GM18873 (cell line): ENCODE results near the gene FAM83D.
A peak's percentile ranks its signal among the peaks of the same experiment; 100 is the strongest.

Experiments
- ATAC-seq: cut with Tn5 transposase; IDR thresholded peaks from one replicate; pipeline ENCODE4 v1.9.1; 2021; ENCODE audit warnings: mild to moderate bottlenecking, moderate library complexity, moderate number of reproducible peaks; ENCODE audit not compliant: unreplicated experiment, low FRiP score

FAM83D gene

DNA sequence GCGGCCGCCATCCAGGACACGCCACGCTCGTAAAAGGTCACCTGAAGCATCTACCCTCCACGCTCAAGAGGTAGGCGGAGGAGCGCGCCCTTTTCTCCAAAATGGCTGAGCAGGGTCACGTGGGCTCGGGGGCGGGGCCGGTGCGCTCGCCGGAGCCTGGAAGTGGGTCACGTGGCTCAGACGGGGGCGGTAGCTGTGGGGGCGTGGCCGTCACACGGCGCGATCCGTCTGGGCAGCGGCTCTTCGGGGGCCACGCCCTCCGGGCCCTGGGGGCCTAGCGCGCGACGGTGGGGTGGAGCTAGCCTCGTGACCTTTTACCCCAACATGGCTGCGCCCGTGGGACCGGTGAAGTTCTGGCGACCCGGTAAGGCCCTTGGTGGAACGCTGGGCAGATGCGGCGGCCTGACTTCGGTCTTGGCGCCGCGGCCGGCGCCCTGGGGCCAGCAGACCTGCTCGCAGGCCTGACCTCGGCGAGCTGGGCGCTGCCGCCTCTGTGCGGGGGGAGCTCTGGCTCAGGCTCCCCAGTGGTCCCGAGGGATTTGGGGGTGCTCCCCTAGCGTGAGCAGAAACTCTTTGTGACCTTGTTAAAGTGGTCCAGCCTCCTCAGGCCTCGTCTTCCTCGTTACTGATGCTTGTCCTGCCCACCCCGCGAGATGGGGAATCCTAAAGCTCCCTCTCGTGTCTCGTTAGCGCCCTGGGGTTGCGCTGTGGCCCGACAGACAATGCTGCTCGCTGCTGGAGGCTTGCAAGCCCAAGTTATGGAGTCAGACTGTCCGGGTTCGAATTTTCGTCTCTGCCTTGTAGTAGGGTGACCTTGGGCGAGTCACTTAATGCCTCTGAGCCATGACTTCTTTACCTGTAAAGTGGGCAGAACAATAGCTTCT lies 36.1 kb downstream of the FAM83D start, which contains the start of gene DHX35:
TSS of gene DHX35 (plus strand) at position 301 of the 884 bp plus-strand sequence. CDS start at position 325, 24 bp downstream.
- peak; percentile 82 for ATAC-seq

GRCh38 chr20:38962928-38963401 lies 36.7 kb downstream of the FAM83D start:
- ATAC-seq: no peak

DNA sequence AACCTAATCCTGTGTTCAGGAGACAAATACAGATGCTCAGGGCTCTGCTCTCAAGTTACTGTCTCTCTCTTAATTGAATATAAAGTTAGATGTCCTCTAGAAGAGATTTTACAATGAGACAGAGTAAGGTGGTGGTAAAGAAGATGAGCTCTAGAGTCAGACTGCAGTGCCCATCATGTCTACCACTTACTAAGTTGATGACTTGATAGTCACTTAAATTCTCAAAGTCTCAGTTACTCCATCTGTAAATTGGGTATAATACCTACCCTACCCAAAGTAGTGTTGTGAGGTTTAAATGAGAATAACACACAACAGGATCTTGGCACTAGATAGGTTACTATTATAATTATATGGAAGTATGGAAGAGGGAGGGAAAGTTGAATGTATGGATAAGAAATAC lies 37.5 kb downstream of the FAM83D start:
- no peak for ATAC-seq

- ATAC-seq: no peak
These were observed 39.0 kb downstream of the FAM83D start for GRCh38 chr20:38965264-38965663.

GRCh38 chr20:38968090-38968489 lies 41.9 kb downstream of the FAM83D start:
- ATAC-seq: no peak

DNA sequence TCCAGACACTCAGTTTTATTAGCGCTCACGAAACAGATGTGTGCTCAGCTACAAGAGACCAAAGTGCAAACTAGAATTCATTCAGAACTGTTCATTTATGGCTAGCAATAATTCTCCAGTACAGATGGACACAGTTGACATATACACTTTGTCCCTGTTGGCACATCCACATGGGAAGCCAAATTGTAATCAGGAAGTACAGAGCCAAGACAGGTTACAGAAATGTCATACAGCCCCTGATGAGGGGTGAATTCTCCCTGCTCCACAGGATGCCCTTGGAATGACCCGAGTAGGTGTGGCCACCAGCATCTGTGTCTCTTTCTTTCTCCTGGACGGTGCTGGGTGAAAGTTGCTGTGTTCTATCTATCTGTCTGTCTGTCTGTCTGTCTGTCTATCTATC lies 43.5 kb downstream of the FAM83D start:
- ATAC-seq: no peak

DNA sequence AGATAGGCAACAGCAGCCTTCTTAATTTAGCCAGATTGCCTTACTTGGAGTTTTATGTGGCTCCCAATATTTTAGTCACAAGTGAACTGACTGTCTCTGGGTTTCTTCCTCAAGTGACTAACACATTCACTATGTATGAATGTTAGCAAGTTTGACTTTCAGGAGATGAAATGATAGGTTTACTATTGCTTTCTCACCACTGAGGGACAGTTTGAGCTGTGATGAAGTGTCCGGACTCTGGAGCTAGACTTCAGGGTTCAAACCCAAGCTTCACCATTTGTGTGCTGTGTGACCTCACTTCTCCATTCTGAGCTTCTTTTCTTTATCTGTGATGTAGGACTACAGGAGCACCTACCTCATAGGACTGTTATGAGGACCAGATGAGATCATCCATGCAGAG lies 44.1 kb downstream of the FAM83D start:
- ATAC-seq: no peak

- no peak for ATAC-seq
These were observed 46.9 kb downstream of the FAM83D start for GRCh38 chr20:38973107-38973506.

GRCh38 chr20:38973645-38974044 lies 47.4 kb downstream of the FAM83D start:
- no peak for ATAC-seq

- no peak for ATAC-seq
These were observed 49.4 kb downstream of the FAM83D start for GRCh38 chr20:38975539-38976120.

DNA sequence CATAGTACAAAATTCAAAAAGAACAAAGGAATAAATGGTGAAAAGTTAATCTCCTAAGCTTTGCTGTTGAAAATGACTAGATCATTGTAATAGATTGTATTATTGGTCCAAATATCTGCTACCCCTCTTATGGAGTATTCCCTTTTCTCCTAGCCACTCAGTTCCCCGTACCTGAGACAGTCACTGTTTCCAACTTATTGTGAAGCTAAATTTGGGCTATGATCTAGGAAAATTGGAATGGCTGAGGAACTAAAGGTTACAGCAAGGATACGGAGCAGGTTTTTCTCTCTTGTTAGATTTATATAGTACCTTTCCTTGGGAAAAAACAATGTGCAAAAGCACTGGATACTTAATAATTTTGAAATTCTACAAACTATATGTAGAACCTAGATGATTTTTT lies 53.2 kb downstream of the FAM83D start:
- no peak for ATAC-seq

- no peak for ATAC-seq
These were observed 53.6 kb downstream of the FAM83D start for GRCh38 chr20:38979842-38980241.

GRCh38 chr20:38982291-38982690 lies 56.1 kb downstream of the FAM83D start:
- no peak for ATAC-seq

DNA sequence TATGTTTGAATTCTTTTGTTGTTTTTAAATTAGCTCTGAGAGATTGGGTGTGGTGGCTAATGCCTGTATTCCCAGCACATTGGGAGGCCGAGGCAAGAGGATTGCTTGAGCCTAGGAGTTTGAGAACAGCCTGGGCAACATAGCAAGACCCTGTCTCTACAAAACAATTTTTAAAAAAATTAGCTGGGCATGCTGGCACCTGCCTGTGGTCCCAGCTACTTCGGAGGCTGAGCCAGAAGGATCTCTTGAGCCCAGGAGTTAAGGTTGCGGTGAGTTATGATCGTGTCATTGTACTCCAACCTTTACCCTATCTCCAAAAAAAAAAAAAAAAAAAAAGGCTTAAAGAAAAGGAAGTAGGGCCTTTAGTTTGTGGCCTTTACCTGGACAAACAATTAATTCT lies 58.8 kb downstream of the FAM83D start:
- ATAC-seq: no peak

GRCh38 chr20:38985603-38986170 lies 59.5 kb downstream of the FAM83D start:
- no peak for ATAC-seq

DNA sequence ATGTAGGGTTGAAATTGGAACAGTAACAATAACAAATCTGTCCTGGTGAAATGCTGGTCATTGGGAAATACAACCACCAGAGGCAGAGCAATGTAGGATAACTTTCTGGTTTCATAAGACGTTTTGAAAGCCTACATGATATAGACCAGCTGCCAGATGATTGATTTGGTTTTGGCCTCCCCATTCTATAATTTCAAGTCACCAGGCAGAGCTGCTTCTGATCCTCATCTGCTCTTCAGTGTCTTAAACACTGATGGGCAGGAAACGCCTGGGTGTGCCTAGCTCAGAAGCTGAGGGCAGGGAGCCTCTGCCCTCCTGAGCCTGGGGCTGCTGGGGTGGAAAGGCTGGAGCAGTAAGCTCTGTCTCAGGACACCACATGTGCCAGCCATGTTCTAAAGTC lies 60.4 kb downstream of the FAM83D start:
- no peak for ATAC-seq

DNA sequence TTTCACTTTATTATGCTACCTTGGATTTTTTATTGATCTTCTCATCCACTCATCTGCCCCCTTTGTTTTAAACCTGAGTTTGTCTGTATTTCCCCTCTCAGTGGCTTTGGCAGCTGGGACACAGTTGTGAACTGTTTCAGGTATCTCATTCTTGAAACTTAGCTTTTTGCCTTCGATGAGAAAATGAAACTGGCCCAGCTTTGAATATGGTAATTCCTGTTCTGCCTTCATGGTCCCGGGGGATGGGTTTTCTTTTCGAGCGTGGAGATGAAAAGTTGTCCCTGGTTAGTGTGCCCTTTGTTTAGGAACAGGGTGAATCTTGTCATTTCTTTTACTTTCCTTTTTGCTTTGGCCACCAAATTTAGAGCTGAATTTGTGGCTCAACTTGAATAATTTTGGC lies 61.6 kb downstream of the FAM83D start:
- peak; percentile 56 for ATAC-seq

DNA sequence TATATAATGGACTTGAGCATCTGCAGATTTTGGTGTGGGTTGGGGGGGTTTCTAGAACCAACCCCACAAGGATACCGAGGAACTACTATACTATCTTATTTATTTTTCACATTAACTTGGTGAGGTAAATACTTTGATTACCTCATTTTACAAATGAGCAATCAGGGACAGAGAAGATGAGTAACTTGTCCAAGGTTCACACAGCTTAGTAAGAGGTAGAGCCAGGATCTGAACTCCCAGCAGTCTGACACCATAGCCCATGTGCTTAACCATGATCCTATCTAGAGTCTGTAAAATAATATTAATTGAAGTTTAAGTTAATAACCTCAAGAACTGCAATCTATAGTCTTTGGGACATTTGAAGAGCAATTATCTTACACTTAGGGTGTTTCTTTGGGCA lies 64.5 kb downstream of the FAM83D start:
- ATAC-seq: no peak

DNA sequence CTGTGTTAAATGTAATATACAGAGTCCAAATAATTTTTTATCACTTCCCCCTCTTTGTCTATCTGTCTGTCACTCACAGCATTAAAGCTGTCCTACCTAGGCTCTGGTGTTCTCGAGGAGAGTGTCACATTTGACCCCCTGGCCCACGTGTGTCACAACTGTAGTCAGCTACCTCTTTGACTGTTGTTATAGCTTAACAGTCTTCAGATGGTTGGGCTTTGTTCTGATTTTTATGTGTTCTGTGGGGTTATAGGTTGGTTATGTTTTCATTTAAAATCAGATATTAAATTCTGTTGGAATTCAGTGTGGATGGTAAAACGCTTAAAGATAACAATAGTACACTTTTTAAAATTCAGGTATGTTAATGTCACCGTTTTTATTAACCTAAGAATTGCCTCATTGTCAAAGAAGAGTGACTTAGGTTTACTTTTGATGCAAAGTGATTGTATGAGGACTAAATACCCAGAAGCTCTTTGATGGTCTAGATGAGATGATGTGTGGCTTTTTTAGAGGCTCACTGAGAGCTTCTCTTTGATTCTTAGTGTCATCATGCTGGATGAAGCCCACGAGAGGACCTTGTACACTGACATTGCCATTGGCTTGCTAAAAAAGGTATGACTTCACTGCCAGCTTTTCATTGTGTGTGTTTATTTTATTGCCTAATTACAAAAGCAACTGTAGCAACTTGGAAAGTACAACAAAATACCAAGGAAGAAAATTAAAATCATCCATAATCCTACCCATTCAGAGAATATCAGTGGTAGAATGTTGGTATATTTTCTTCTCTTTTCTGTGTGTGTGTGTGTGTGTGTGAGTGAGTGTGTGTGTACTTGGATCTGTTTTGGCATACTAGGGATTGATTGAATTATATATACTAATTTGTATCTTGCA lies 65.8 kb downstream of the FAM83D start:
- ATAC-seq: no peak

DNA sequence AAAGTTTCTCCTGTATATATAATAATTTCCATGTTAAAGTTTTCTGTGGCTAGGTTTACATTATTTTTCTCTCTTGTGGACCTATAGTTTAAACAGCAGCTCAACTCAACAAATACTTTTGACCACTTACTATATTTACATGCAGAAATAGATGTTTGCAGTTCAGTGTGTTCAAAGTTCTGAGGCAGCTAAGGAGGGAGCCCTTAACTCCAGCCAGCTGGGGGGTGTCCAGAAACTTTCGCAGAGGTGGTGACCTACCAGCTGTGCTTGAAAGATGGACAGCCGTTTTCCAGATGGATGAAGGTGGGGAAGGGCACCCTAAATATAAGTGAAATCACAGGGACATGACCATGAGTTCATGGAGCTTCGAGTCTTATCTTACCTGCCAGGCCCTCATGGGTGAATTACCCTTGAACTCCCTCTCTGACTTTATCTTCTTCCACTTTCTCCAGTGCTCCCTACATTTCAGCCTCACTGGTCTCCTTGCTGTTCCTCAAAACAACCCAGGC lies 69.4 kb downstream of the FAM83D start:
- ATAC-seq: no peak
